Measurements from ENCODE around the gene PAXIP1.

GRCh38 chr7:154911862-154912455, 91.0 kb downstream of the PAXIP1 start:
- TF ChIP-seq CTCF (IDR thresholded peaks at IDR 0.05; ENCODE audit: low read length) (no peak), EZH2 (optimal IDR thresholded peaks at IDR 0.05; ENCODE audit: low read depth, low read length) (no peak)

Data from MM.1S (cell line).